Testis (tissue), 3 donors: Measurements from ENCODE around the gene ZNF443. TPM values are rescaled to one million over a fixed set of nuclear protein-coding genes. Genes with fewer than 3 reads are reported as not detected.
"Not testable (repeated sequence)": the region's sequence is repeated elsewhere in the genome, so short reads cannot be mapped to it uniquely, and the experiment has no call there.

Experiments
- DNase-seq: peaks from one replicate; pipeline ENCODE4 v3.0.0-alpha.2; 2019
- H3K27ac ChIP-seq, 2 donors: fragments of 200-600 bp; sonication (generic); one replicate each; pipeline ENCODE4 v1.5.1; 2019
- H3K27me3 ChIP-seq: fragments of 200-600 bp; sonication (generic); one replicate; pipeline ENCODE4 v1.5.1; 2019
- H3K36me3 ChIP-seq: fragments of 200-600 bp; sonication (generic); one replicate; pipeline ENCODE4 v1.5.1; 2017; ENCODE audit warnings: low read depth; ENCODE audit errors: missing control alignments
- H3K4me1 ChIP-seq: fragments of 200-600 bp; sonication (generic); one replicate; pipeline ENCODE4 v1.5.1; 2019
- H3K4me3 ChIP-seq, 2 donors: fragments of 200-600 bp; sonication (generic); one replicate each; pipeline ENCODE4 v1.5.1; 2017 to 2019
- H3K9me3 ChIP-seq: fragments of 200-600 bp; sonication (generic); one replicate; pipeline ENCODE4 v1.5.1; 2017
- POLR2A ChIP-seq: fragments of 450-650 bp; IDR thresholded peaks from one replicate; pipeline ENCODE4 v1.6.1; 2017; ENCODE audit warnings: antibody characterized with exemption, mild to moderate bottlenecking, moderate library complexity
- WGBS, 2 donors: methylation state at CpG; one replicate each; pipeline ENCODE4 v1.1.5; 2018; 5-methylcytosine and 5-hydroxymethylcytosine counted together
- intact Hi-C: fragments of 100-400 bp; cut with DNase I; formaldehyde crosslinking; loops from one replicate; pipeline ENCODE4 v1.15.1; 2023; ENCODE audit warnings: low total_unique reads
- polyA plus RNA-seq: library from polyadenylated mRNA; stranded (reverse); fragments of 350-450 nt; fragmentation: Illumina TruSeq; extraction: RNeasy Lipid Tissue Mini Kit (QIAGEN cat#74804); gene quantifications from one replicate; pipeline ENCODE4 v1.2.3, GENCODE V29; 2014; ENCODE audit warnings: low read depth, low replicate concordance; ENCODE audit not compliant: insufficient read depth
- total RNA-seq, 2 donors: library from RNA; depleted of rRNA; stranded (reverse); fragments of >200 nt; gene quantifications; one replicate each; pipeline ENCODE4 v1.2.3, GENCODE V29; 2016
- TF ChIP-seq, protein P1 (sequence below), 3 experiments: fragments of 450-650 bp in 2 of 3; fragments of 200-600 bp in 1 of 3; sonication (generic) in 1 of 3; IDR thresholded peaks; one replicate each; pipeline ENCODE4 v1.5.1; 2016 to 2019; ENCODE audit warnings: antibody characterized with exemption in 3 of 3, mild to moderate bottlenecking in 2 of 3, moderate library complexity in 1 of 3

The ZNF443 gene
- total and polyA plus RNA-seq, 3 donors from 2014 or later: 2.2 to 5.0 (median 4.1) TPM

DNA sequence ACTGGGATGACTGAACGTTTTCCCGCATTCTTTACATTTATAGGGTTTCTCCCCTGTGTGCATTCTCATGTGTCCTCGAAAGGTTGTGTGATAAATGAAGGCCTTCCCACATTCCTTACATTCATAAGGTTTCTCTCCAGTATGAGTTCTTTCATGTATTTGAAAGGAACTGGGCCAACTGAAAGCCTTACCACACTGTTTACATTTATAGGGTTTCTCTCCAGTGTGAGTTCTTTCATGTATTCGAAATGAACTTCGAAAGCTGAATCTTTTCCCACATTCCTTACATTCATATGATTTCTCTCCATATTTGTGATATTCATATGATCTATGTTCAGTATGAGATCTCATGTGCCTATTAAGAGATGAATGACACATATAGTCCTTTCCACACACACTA, 24.4 kb upstream of the ZNF443 start:
- no peaks in the 10 kb centered on the region for H3K27me3 ChIP-seq
- H3K27ac ChIP-seq: no peak overlapping the region
- intact Hi-C loops: loop anchor here (5.0 kb wide), 1 partner anchor 688 kb away; no protein-coding TSS in a partner anchor
- H3K4me3 ChIP-seq: no peak overlapping the region
- WGBS, 2 donors: 86 to 94% methylated on average over 5 of the region's 5 CpGs
- no peaks in the 10 kb centered on the region for H3K9me3 ChIP-seq
- DNase-seq: no peak
- TF ChIP-seq, protein P1, sequence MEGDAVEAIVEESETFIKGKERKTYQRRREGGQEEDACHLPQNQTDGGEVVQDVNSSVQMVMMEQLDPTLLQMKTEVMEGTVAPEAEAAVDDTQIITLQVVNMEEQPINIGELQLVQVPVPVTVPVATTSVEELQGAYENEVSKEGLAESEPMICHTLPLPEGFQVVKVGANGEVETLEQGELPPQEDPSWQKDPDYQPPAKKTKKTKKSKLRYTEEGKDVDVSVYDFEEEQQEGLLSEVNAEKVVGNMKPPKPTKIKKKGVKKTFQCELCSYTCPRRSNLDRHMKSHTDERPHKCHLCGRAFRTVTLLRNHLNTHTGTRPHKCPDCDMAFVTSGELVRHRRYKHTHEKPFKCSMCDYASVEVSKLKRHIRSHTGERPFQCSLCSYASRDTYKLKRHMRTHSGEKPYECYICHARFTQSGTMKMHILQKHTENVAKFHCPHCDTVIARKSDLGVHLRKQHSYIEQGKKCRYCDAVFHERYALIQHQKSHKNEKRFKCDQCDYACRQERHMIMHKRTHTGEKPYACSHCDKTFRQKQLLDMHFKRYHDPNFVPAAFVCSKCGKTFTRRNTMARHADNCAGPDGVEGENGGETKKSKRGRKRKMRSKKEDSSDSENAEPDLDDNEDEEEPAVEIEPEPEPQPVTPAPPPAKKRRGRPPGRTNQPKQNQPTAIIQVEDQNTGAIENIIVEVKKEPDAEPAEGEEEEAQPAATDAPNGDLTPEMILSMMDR (IDR thresholded peaks at IDR 0.05): no peak
- TF ChIP-seq POLR2A: no peak
- H3K36me3 ChIP-seq: no peaks in the 10 kb centered on the region
- H3K4me1 ChIP-seq: no peaks in the 10 kb centered on the region

DNA sequence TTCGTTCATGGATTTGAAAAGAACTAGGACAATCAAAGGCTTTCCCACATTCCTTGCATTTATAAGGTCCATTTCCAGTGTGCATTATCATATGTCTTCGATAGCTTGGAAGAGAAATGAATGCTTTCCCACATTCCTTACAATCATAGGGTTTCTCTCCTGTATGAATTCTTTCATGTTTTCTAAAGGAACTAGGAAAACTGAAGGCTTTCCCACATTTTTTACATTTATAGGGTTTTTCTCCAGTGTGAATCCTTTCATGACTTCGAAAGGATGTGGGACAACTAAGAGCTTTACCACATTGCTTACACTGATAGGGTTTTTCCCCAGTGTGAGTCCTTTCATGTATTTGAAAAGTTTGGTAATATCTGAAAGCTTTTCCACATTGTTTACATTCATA, 23.9 kb upstream of the ZNF443 start:
- Histone ChIP-seq H3K27ac (no peak overlapping the region), H3K4me3 (no peak overlapping the region), H3K9me3 (no peaks in the 10 kb centered on the region), H3K27me3 (no peaks in the 10 kb centered on the region), H3K4me1 (no peaks in the 10 kb centered on the region), H3K36me3 (no peaks in the 10 kb centered on the region)
- DNase-seq: no peak
- 96 to 98% methylated on average over 3 of the region's 3 CpGs for WGBS, 2 donors
- intact Hi-C loops: loop anchor here (5.0 kb wide), 1 partner anchor 687 kb away; no protein-coding TSS in a partner anchor
- TF ChIP-seq, protein P1 (IDR thresholded peaks at IDR 0.05): no peak
- no peak for TF ChIP-seq POLR2A

DNA sequence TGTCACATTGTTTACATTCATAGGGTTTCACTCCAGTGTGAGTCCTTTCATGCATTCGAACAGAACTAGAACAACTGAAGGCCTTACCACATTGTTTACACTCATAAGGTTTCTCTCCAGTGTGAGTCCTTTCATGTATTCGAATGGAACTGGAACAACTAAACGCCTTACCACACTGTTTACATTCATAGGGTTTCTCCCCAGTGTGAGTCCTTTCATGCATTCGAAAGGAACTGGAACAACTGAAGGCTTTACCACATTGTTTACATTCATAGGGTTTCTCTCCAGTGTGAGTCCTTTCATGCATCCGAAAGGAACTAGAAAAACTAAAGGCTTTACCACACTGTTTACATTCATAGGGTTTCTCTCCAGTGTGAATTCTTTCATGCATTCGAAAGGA, 23.3 kb upstream of the ZNF443 start:
- H3K27ac ChIP-seq, H3K9me3 ChIP-seq, H3K27me3 ChIP-seq, intact Hi-C loops, H3K4me3 ChIP-seq, H3K4me1 ChIP-seq, DNase-seq, H3K36me3 ChIP-seq: not testable (repeated sequence)
- WGBS, 2 donors: 95% methylated on average over 6 of the region's 6 CpGs

DNA sequence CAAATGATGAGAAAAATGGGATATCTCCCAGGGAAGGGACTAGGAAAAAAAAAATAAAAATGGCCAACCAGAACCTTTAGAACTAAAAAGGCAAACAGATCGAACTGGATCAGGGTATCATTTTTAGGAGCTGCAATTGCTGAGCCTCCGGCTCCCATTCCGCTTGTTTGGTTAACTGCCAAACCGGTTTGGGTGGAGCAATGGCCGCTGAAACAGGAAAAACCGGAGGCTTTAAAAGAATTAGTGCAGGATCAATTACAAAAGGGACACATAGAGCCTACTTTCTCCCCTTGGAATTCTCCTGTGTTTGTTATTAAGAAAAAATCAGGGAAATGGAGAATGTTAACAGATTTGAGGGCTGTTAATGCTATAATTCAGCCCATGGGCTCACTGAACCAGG, 12.7 kb upstream of the ZNF443 start:
- no peaks in the 10 kb centered on the region for H3K4me1 ChIP-seq
- no peaks in the 10 kb centered on the region for H3K27me3 ChIP-seq
- WGBS, 2 donors: 73 to 79% methylated on average over 6 of the region's 6 CpGs
- no peak overlapping the region for H3K4me3 ChIP-seq
- H3K27ac ChIP-seq: no peak overlapping the region
- H3K9me3 ChIP-seq: no peaks in the 10 kb centered on the region
- TF ChIP-seq POLR2A: no peak
- TF ChIP-seq, protein P1 (IDR thresholded peaks at IDR 0.05): no peak
- no peaks in the 10 kb centered on the region for H3K36me3 ChIP-seq
- intact Hi-C loops: no loop called here
- DNase-seq: no peak

DNA sequence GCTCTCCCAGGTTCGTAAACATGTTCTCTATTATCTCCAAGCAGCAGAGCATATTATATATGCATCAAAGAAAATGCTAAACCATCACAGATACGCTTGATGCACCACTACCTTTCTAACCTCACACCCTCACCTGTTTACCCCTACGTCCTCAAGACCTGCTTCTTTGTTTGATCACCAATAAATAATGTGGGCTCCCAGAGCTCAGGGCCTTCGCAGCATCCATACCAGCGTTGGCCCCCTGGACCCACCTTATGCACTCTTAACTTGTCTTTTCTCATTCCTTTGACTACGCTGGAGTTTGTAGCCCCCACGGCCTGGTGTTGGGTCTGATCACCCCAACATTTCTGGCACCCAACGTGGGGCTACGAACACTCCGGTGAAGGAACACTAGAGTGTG, 10.0 kb upstream of the ZNF443 start:
- Histone ChIP-seq H3K4me1 (no peaks in the 10 kb centered on the region), H3K4me3 (no peak overlapping the region), H3K9me3 (no peaks in the 10 kb centered on the region), H3K27me3 (no peaks in the 10 kb centered on the region), H3K36me3 (no peaks in the 10 kb centered on the region), H3K27ac (no peak overlapping the region)
- 88 to 97% methylated on average over 10 of the region's 10 CpGs for WGBS, 2 donors
- intact Hi-C loops: no loop called here
- TF ChIP-seq, protein P1 (IDR thresholded peaks at IDR 0.05): no peak
- no peak for TF ChIP-seq POLR2A
- DNase-seq: no peak
